ENCODE results near the gene CYSTM1. TPM values are rescaled to one million over a fixed set of nuclear protein-coding genes. Genes with fewer than 3 reads are reported as not detected.
"Not testable (repeated sequence)": the region's sequence is repeated elsewhere in the genome, so short reads cannot be mapped to it uniquely, and the experiment has no call there.

The CYSTM1 gene
- total RNA-seq, 2 donors from 2014 or later: 56.8 to 97.2 TPM

DNA sequence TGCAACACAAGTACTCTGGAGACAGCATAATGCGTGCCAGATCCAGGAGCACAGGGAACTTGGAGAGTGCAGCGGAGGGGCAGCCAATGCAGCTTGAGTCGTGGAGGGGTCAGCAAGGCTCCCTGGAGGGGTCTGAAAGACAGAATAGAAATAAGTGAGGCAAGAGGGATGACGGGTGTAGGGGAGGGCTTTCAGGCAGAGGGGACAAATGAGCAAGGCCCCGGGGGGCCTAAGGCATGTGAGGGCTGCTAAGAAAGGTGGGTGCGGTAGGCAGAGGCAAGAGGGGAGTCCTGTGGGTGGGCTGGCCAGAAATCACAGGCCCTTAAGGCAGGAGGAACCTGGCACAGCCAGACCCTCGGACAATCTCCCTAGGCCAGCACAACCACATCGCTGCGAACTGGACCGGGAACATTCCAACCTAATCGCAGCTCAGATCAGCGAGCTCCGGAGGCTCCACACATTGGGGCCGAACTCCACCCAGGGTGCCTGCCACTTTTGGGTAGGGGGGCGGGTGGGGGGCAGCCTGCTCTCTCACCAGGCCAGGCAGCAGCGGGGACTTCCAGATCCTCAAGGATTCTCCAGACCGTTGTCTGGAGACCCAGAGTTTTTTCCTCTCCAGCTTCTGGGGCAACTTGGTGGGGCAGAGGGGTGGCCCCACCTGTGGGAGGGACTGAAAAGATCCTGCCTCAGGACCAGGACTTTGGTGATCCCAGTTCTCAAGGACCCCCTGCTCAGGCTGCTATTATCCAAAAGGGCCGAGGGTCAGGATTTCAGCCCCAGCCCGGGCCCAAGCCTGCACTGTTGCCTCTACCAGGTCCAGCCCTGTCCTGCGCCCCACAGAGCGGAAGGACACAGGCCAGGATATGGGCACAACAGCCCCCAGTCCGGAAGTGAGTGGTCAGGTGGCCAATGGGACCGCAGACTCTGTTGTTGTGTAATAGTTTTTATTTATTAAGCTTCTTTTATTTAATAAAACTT, 22.7 kb upstream of the CYSTM1 start:
- no peaks in the 10 kb centered on the region for H3K36me3 ChIP-seq (replicated peaks in 1 of 2; ENCODE audit: insufficient read depth in 1 of 2, low read depth in 2 of 2)
- H3K9me3 ChIP-seq: no peaks in the 10 kb centered on the region
- intact Hi-C loops (cut with DNase I): loop anchor here (5.0 kb wide), 2 partner anchors 35 to 365 kb away; no protein-coding TSS in a partner anchor
- no peak overlapping the region for H3K27ac ChIP-seq
- TF ChIP-seq, protein P1, sequence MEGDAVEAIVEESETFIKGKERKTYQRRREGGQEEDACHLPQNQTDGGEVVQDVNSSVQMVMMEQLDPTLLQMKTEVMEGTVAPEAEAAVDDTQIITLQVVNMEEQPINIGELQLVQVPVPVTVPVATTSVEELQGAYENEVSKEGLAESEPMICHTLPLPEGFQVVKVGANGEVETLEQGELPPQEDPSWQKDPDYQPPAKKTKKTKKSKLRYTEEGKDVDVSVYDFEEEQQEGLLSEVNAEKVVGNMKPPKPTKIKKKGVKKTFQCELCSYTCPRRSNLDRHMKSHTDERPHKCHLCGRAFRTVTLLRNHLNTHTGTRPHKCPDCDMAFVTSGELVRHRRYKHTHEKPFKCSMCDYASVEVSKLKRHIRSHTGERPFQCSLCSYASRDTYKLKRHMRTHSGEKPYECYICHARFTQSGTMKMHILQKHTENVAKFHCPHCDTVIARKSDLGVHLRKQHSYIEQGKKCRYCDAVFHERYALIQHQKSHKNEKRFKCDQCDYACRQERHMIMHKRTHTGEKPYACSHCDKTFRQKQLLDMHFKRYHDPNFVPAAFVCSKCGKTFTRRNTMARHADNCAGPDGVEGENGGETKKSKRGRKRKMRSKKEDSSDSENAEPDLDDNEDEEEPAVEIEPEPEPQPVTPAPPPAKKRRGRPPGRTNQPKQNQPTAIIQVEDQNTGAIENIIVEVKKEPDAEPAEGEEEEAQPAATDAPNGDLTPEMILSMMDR (IDR thresholded peaks at IDR 0.05): no peak
- TF ChIP-seq POLR2A (IDR thresholded peaks at IDR 0.05): no peak
- DNase-seq (no peak), ATAC-seq (no peak)
- H3K4me1 ChIP-seq: peaks cover 9% of the 10 kb centered on the region
- no peaks in the 10 kb centered on the region for H3K27me3 ChIP-seq
- no peak overlapping the region for H3K4me3 ChIP-seq
- WGBS, 2 donors: 73 to 85% methylated on average over 18 to 23 of the region's 23 CpGs

DNA sequence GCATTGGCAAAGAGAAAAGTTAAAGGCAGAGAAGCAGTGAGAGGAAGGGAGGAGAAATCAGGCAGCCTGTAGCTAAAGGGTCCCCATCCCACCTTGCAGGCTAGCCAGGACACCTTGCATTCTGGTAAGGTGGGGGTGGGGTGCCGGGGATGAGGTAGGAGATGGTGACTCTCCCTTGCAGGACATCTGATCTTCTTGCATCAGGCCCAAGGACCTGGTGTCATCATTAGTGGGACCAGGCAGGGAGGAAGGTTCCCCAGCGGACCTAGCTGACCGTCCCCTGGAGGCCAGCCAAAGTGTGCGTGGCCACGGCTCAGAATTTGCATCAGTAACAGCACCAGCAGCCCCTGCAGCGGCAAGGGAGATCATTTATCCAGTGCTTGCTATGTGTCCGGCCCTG, 21.7 kb upstream of the CYSTM1 start:
- TF ChIP-seq, protein P1 (IDR thresholded peaks at IDR 0.05): no peak
- no peak for TF ChIP-seq POLR2A (IDR thresholded peaks at IDR 0.05)
- Histone ChIP-seq H3K4me3 (no peak overlapping the region), H3K36me3 (replicated peaks in 1 of 2; ENCODE audit: insufficient read depth in 1 of 2, low read depth in 2 of 2) (no peaks in the 10 kb centered on the region), H3K9me3 (no peaks in the 10 kb centered on the region), H3K4me1 (peaks cover 9% of the 10 kb centered on the region), H3K27ac (no peak overlapping the region), H3K27me3 (no peaks in the 10 kb centered on the region)
- 69 to 77% methylated on average over 5 to 7 of the region's 7 CpGs for WGBS, 2 donors
- intact Hi-C loops (cut with DNase I): loop anchor here (5.0 kb wide), 2 partner anchors 36 to 366 kb away; no protein-coding TSS in a partner anchor
- DNase-seq: no peak
- no peak for ATAC-seq

DNA sequence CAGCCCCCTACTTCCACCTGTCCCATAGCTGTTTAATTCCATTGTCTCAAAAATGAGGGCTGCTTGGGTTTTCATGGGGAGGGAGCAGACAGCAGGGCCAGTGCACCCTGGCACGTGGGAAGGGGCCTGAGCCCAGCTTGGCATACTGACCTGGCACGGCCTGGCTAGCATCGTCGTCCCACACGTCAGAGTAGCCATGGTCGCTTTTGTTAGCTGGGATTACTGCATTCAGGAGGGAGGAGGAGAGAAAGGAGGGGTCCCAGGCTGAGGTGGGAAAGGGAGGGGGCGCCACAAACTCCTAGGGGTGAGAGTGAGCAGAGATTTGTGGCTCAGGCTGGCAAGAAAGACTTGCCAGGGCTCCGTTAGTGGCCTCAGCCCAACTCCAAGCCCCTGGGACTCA, 21.1 kb upstream of the CYSTM1 start:
- peaks cover 9% of the 10 kb centered on the region for H3K4me1 ChIP-seq
- H3K4me3 ChIP-seq: no peak overlapping the region
- ATAC-seq (no peak), DNase-seq (no peak)
- TF ChIP-seq, protein P1 (IDR thresholded peaks at IDR 0.05): no peak
- no peak for TF ChIP-seq POLR2A (IDR thresholded peaks at IDR 0.05)
- intact Hi-C loops (cut with DNase I): loop anchor here (5.0 kb wide), 2 partner anchors 37 to 367 kb away; no protein-coding TSS in a partner anchor
- WGBS, 2 donors: 80 to 84% methylated on average over 7 to 8 of the region's 8 CpGs
- no peak overlapping the region for H3K27ac ChIP-seq
- H3K36me3 ChIP-seq (replicated peaks in 1 of 2; ENCODE audit: insufficient read depth in 1 of 2, low read depth in 2 of 2): no peaks in the 10 kb centered on the region
- H3K27me3 ChIP-seq: no peaks in the 10 kb centered on the region
- no peaks in the 10 kb centered on the region for H3K9me3 ChIP-seq

- not testable (repeated sequence) for H3K36me3 ChIP-seq (replicated peaks in 1 of 2; ENCODE audit: insufficient read depth in 1 of 2, low read depth in 2 of 2); H3K4me1 ChIP-seq; ATAC-seq; H3K27ac ChIP-seq; DNase-seq; H3K4me3 ChIP-seq; H3K9me3 ChIP-seq; H3K27me3 ChIP-seq
- WGBS, 2 donors: 86 to 87% methylated on average over 19 to 21 of the region's 21 CpGs
- intact Hi-C loops (cut with DNase I): loop anchor here (5.0 kb wide), 3 partner anchors 38 to 368 kb away; no protein-coding TSS in a partner anchor
Measured at GRCh38 chr5:140154710-140155381, 20.1 kb upstream of the CYSTM1 start.

All from body of pancreas (tissue), 4 donors.